Activated naive CD8-positive, alpha-beta T cell treated with anti-CD3 and anti-CD28 coated beads, Interleukin-2, amount 50 U/mL, for 24 hours (primary cell): ENCODE measurements around the gene CDH13.

Experiments
- ATAC-seq: fragments of 150-1000 bp; cut with Tn5 transposase; one replicate; pipeline ENCODE4 v1.10.0; 2021
- DNase-seq: peaks from one replicate; pipeline ENCODE4 v3.0.0; 2021
- H3K27ac Mint-ChIP-seq: one replicate; pipeline ENCODE4 v1.8.0; 2021; ENCODE audit warnings: mild to moderate bottlenecking, mixed read lengths
- H3K27me3 Mint-ChIP-seq: one replicate; pipeline ENCODE4 v1.8.0; 2021; ENCODE audit warnings: mixed read lengths
- H3K36me3 Mint-ChIP-seq: one replicate; pipeline ENCODE4 v1.8.0; 2021; ENCODE audit warnings: low read depth, mixed read lengths
- H3K4me1 Mint-ChIP-seq: one replicate; pipeline ENCODE4 v1.8.0; 2021; ENCODE audit warnings: mixed read lengths
- H3K4me3 Mint-ChIP-seq: one replicate; pipeline ENCODE4 v1.8.0; 2021; ENCODE audit warnings: mild to moderate bottlenecking, moderate library complexity, mixed read lengths
- H3K9me3 Mint-ChIP-seq: one replicate; pipeline ENCODE4 v1.8.0; 2021; ENCODE audit warnings: mixed read lengths

Gene CDH13

GRCh38 chr16:83682116-83682867, 1055.5 kb downstream of the CDH13 start:
- Mint-ChIP-seq H3K27ac (no peak overlapping the region), H3K4me3 (no peak overlapping the region), H3K36me3 (no peaks in the 10 kb centered on the region), H3K27me3 (no peaks in the 10 kb centered on the region), H3K4me1 (no peaks in the 10 kb centered on the region), H3K9me3 (no peaks in the 10 kb centered on the region)
- no peak for DNase-seq
- ATAC-seq: no peak

- no peak for ATAC-seq
- H3K36me3 Mint-ChIP-seq: no peaks in the 10 kb centered on the region
- no peaks in the 10 kb centered on the region for H3K9me3 Mint-ChIP-seq
- no peak overlapping the region for H3K4me3 Mint-ChIP-seq
- DNase-seq: no peak
- H3K4me1 Mint-ChIP-seq: no peaks in the 10 kb centered on the region
- H3K27me3 Mint-ChIP-seq: no peaks in the 10 kb centered on the region
- H3K27ac Mint-ChIP-seq: no peak overlapping the region
Observed at GRCh38 chr16:83682868-83683235, 1056.1 kb downstream of the CDH13 start.

- no peak overlapping the region for H3K27ac Mint-ChIP-seq
- no peak for DNase-seq
- no peak overlapping the region for H3K4me3 Mint-ChIP-seq
- peaks cover 2% of the 10 kb centered on the region for H3K4me1 Mint-ChIP-seq
- no peaks in the 10 kb centered on the region for H3K9me3 Mint-ChIP-seq
- no peaks in the 10 kb centered on the region for H3K27me3 Mint-ChIP-seq
- no peaks in the 10 kb centered on the region for H3K36me3 Mint-ChIP-seq
- ATAC-seq: no peak
Observed at GRCh38 chr16:83685615-83686165, 1058.9 kb downstream of the CDH13 start.

- no peaks in the 10 kb centered on the region for H3K9me3 Mint-ChIP-seq
- H3K27ac Mint-ChIP-seq: no peak overlapping the region
- no peak for ATAC-seq
- H3K4me3 Mint-ChIP-seq: no peak overlapping the region
- no peaks in the 10 kb centered on the region for H3K27me3 Mint-ChIP-seq
- peaks cover 2% of the 10 kb centered on the region for H3K4me1 Mint-ChIP-seq
- no peaks in the 10 kb centered on the region for H3K36me3 Mint-ChIP-seq
- DNase-seq: no peak
Observed at GRCh38 chr16:83686726-83687125, 1060.0 kb downstream of the CDH13 start.

GRCh38 chr16:83689385-83689831, 1062.6 kb downstream of the CDH13 start:
- DNase-seq: no peak

GRCh38 chr16:83692224-83692623, 1065.5 kb downstream of the CDH13 start:
- no peak overlapping the region for H3K4me3 Mint-ChIP-seq
- ATAC-seq (no peak), DNase-seq (no peak)
- H3K4me1 Mint-ChIP-seq: peaks cover 2% of the 10 kb centered on the region
- no peaks in the 10 kb centered on the region for H3K9me3 Mint-ChIP-seq
- H3K36me3 Mint-ChIP-seq: no peaks in the 10 kb centered on the region
- peaks cover 8% of the 10 kb centered on the region for H3K27me3 Mint-ChIP-seq
- H3K27ac Mint-ChIP-seq: no peak overlapping the region

More at GRCh38 chr16:83689385-83689831, 1062.6 kb downstream of the CDH13 start:
- Mint-ChIP-seq H3K4me1 (peaks cover 2% of the 10 kb centered on the region), H3K27me3 (peaks cover 6% of the 10 kb centered on the region), H3K9me3 (no peaks in the 10 kb centered on the region), H3K36me3 (no peaks in the 10 kb centered on the region), H3K4me3 (no peak overlapping the region), H3K27ac (no peak overlapping the region)
- peak; percentile 36 for ATAC-seq

- no peaks in the 10 kb centered on the region for H3K9me3 Mint-ChIP-seq
- DNase-seq (no peak), ATAC-seq (no peak)
- no peaks in the 10 kb centered on the region for H3K36me3 Mint-ChIP-seq
- no peak overlapping the region for H3K27ac Mint-ChIP-seq
- H3K4me1 Mint-ChIP-seq: no peaks in the 10 kb centered on the region
- no peak overlapping the region for H3K4me3 Mint-ChIP-seq
- peaks cover 10% of the 10 kb centered on the region for H3K27me3 Mint-ChIP-seq
Observed at GRCh38 chr16:83698964-83699363, 1072.2 kb downstream of the CDH13 start.

GRCh38 chr16:83699817-83700216, 1073.0 kb downstream of the CDH13 start:
- Mint-ChIP-seq H3K36me3 (no peaks in the 10 kb centered on the region), H3K27me3 (peaks cover 6% of the 10 kb centered on the region), H3K4me1 (no peaks in the 10 kb centered on the region), H3K4me3 (no peak overlapping the region), H3K27ac (no peak overlapping the region), H3K9me3 (no peaks in the 10 kb centered on the region)
- no peak for DNase-seq
- no peak for ATAC-seq

GRCh38 chr16:83700918-83701317, 1074.1 kb downstream of the CDH13 start:
- Mint-ChIP-seq H3K4me1 (no peaks in the 10 kb centered on the region), H3K27ac (no peak overlapping the region), H3K27me3 (peaks cover 4% of the 10 kb centered on the region), H3K4me3 (no peak overlapping the region), H3K36me3 (no peaks in the 10 kb centered on the region), H3K9me3 (no peaks in the 10 kb centered on the region)
- ATAC-seq: no peak
- no peak for DNase-seq

GRCh38 chr16:83701494-83701893, 1074.7 kb downstream of the CDH13 start:
- DNase-seq (peak; percentile 30), ATAC-seq (no peak)
- H3K36me3 Mint-ChIP-seq: no peaks in the 10 kb centered on the region
- no peak overlapping the region for H3K4me3 Mint-ChIP-seq
- no peaks in the 10 kb centered on the region for H3K9me3 Mint-ChIP-seq
- peaks cover 4% of the 10 kb centered on the region for H3K27me3 Mint-ChIP-seq
- no peak overlapping the region for H3K27ac Mint-ChIP-seq
- no peaks in the 10 kb centered on the region for H3K4me1 Mint-ChIP-seq

GRCh38 chr16:83704656-83705055, 1077.9 kb downstream of the CDH13 start:
- H3K4me3 Mint-ChIP-seq: no peak overlapping the region
- no peaks in the 10 kb centered on the region for H3K4me1 Mint-ChIP-seq
- no peak for ATAC-seq
- peaks cover 4% of the 10 kb centered on the region for H3K27me3 Mint-ChIP-seq
- H3K36me3 Mint-ChIP-seq: no peaks in the 10 kb centered on the region
- DNase-seq: no peak
- no peaks in the 10 kb centered on the region for H3K9me3 Mint-ChIP-seq
- H3K27ac Mint-ChIP-seq: no peak overlapping the region

- ATAC-seq: no peak
- H3K4me1 Mint-ChIP-seq: no peaks in the 10 kb centered on the region
- DNase-seq: no peak
- H3K27me3 Mint-ChIP-seq: peaks cover 4% of the 10 kb centered on the region
- no peaks in the 10 kb centered on the region for H3K36me3 Mint-ChIP-seq
- H3K4me3 Mint-ChIP-seq: no peak overlapping the region
- no peak overlapping the region for H3K27ac Mint-ChIP-seq
- no peaks in the 10 kb centered on the region for H3K9me3 Mint-ChIP-seq
Observed at GRCh38 chr16:83705856-83706255, 1079.1 kb downstream of the CDH13 start.

GRCh38 chr16:83706394-83706793, 1079.6 kb downstream of the CDH13 start:
- Mint-ChIP-seq H3K27ac (no peak overlapping the region), H3K9me3 (no peaks in the 10 kb centered on the region), H3K27me3 (peaks cover 6% of the 10 kb centered on the region), H3K36me3 (no peaks in the 10 kb centered on the region), H3K4me3 (no peak overlapping the region), H3K4me1 (no peaks in the 10 kb centered on the region)
- DNase-seq: no peak
- ATAC-seq: no peak

GRCh38 chr16:83711069-83711468, 1084.3 kb downstream of the CDH13 start:
- ATAC-seq (no peak), DNase-seq (no peak)
- Mint-ChIP-seq H3K27ac (no peak overlapping the region), H3K36me3 (no peaks in the 10 kb centered on the region), H3K9me3 (no peaks in the 10 kb centered on the region), H3K4me1 (no peaks in the 10 kb centered on the region), H3K4me3 (no peak overlapping the region), H3K27me3 (peaks cover 2% of the 10 kb centered on the region)

- Mint-ChIP-seq H3K4me1 (no peaks in the 10 kb centered on the region), H3K27me3 (peaks cover 2% of the 10 kb centered on the region), H3K36me3 (no peaks in the 10 kb centered on the region), H3K27ac (no peak overlapping the region), H3K4me3 (no peak overlapping the region), H3K9me3 (no peaks in the 10 kb centered on the region)
- DNase-seq (no peak), ATAC-seq (no peak)
Observed at GRCh38 chr16:83713597-83713996, 1086.8 kb downstream of the CDH13 start.
